HepG2 (cell line): ENCODE measurements around the gene TMEM86B. TPM values are rescaled to one million over a fixed set of nuclear protein-coding genes. Genes with fewer than 3 reads are reported as not detected.

Experiments
- ATAC-seq: fragments of 200-7000 bp; cut with Tn5 transposase; 3 replicates; pipeline ENCODE4 v1.9.1; 2020; ENCODE audit warnings: mild to moderate bottlenecking, moderate library complexity
- BruUV-seq: library from RNA; stranded (reverse); fragments of 400-500 nt; replicated peaks from 2 replicates; lab custom pipeline; 2021; lab: Mats Ljungman, UMichigan
- CTCF ChIA-PET: fragments of 300-600 bp; formaldehyde crosslinking; extraction: SDS; loops from one replicate; lab custom pipeline; 2021; ENCODE audit warnings: low total read pairs, inconsistent platforms, low intra/inter-chr PET ratio; lab: Yijun Ruan, JAX
- POLR2A ChIA-PET: fragments of 350-600 bp; sonication (Branson Sonifier 250); formaldehyde crosslinking; loops from one replicate; lab custom pipeline; 2020; ENCODE audit warnings: antibody characterized with exemption, inconsistent platforms; lab: Yijun Ruan, JAX
- DNase-seq: peaks from one replicate; pipeline ENCODE4 v3.0.0-alpha.2; 2015; ENCODE audit warnings: low spot score
- FAIRE-seq: peaks from 3 replicates; lab custom pipeline; 2011; peaks lifted over from hg19 to GRCh38; lab: Jason Lieb, UNC
- H2AFZ ChIP-seq: one replicate; pipeline ENCODE4 v1.6.1; 2011; ENCODE audit warnings: low read length, inconsistent platforms
- H3K27ac ChIP-seq: fragments of 300-600 bp; 3 replicates; pipeline ENCODE4 v1.8.0; 2011; ENCODE audit warnings: mixed run types, mild to moderate bottlenecking, mixed read lengths, low read length, inconsistent platforms; ENCODE audit not compliant: insufficient read depth; ENCODE audit errors: extremely low read length
- H3K27me3 ChIP-seq, 2 experiments: fragments of 200-600 bp in 1 of 2; 2 replicates in 1 of 2; 3 replicates in 1 of 2; pipeline versions ENCODE4 v1.6.0 to v1.8.0; 2011; ENCODE audit warnings: low read length in 2 of 2, mild to moderate bottlenecking in 2 of 2, moderate library complexity in 2 of 2, inconsistent platforms in 1 of 2; ENCODE audit not compliant: insufficient read depth in 2 of 2, control insufficient read depth in 1 of 2
- H3K36me3 ChIP-seq, 2 experiments: fragments of 200-600 bp in 1 of 2; replicated peaks in 1 of 2; 2 replicates in 1 of 2; 3 replicates in 1 of 2; pipeline versions ENCODE4 v1.5.1 to v1.8.0; 2011; ENCODE audit warnings: low read length in 2 of 2, inconsistent platforms in 1 of 2; ENCODE audit not compliant: insufficient read depth in 2 of 2, control insufficient read depth in 1 of 2
- H3K4me1 ChIP-seq: 2 replicates; pipeline ENCODE4 v1.5.1; 2012; ENCODE audit warnings: low read length, inconsistent platforms; ENCODE audit not compliant: insufficient read depth
- H3K4me2 ChIP-seq: 2 replicates; pipeline ENCODE4 v1.6.0; 2011; ENCODE audit warnings: low read depth, low read length, inconsistent platforms
- H3K4me3 ChIP-seq, 3 experiments: fragments of 200-600 bp in 1 of 3; sonication (generic), shearing (Covaris generic) in 1 of 3; replicated peaks in 1 of 3; 2 replicates each; pipeline ENCODE4 v1.5.1; 2011 to 2016; ENCODE audit warnings: low read length in 3 of 3, inconsistent platforms in 2 of 3, low read depth in 2 of 3, mild to moderate bottlenecking in 2 of 3, control low read depth in 1 of 3, mixed read lengths in 1 of 3; ENCODE audit not compliant: insufficient read depth in 1 of 3
- H3K79me2 ChIP-seq: one replicate; pipeline ENCODE4 v1.6.1; 2011; ENCODE audit warnings: low read length, inconsistent platforms; ENCODE audit not compliant: insufficient read depth
- H3K9ac ChIP-seq: 2 replicates; pipeline ENCODE4 v1.6.0; 2011; ENCODE audit warnings: mild to moderate bottlenecking, low read depth, low read length, inconsistent platforms; ENCODE audit not compliant: insufficient read depth
- H3K9me3 ChIP-seq: 2 replicates; pipeline ENCODE4 v1.5.1; 2012; ENCODE audit warnings: mild to moderate bottlenecking, low read length
- H4K20me1 ChIP-seq: 2 replicates; pipeline ENCODE4 v1.6.0; 2011; ENCODE audit warnings: inconsistent platforms, mild to moderate bottlenecking, low read length, moderate library complexity; ENCODE audit not compliant: insufficient read depth
- ARNT2 ChIP-seq: sonication (generic); formaldehyde crosslinking; IDR thresholded peaks from 2 replicates; pipeline ENCODE4 v1.8.0; 2022; ENCODE audit warnings: mild to moderate bottlenecking, low read depth, missing genetic modification reagents, moderate library complexity
- HNRNPH1 ChIP-seq: fragments of 200-400 bp; formaldehyde crosslinking; optimal IDR thresholded peaks from 2 replicates; pipeline ENCODE3; 2017; ENCODE audit warnings: mild to moderate bottlenecking, low read depth, low read length
- NFATC3 ChIP-seq: sonication (generic); formaldehyde crosslinking; IDR thresholded peaks from 2 replicates; pipeline ENCODE4 v1.5.1; 2020; ENCODE audit warnings: mild to moderate bottlenecking, missing genetic modification reagents
- ONECUT2 ChIP-seq: sonication (generic); formaldehyde crosslinking; IDR thresholded peaks from 2 replicates; pipeline ENCODE4 v1.4.0; 2020; ENCODE audit warnings: missing genetic modification reagents
- POLR2G ChIP-seq: fragments of 200-400 bp; formaldehyde crosslinking; IDR thresholded peaks from 2 replicates; pipeline ENCODE4 v1.6.1; 2018; ENCODE audit warnings: mild to moderate bottlenecking, low read depth, low read length, moderate library complexity
- ZMYM2 ChIP-seq: sonication (generic); formaldehyde crosslinking; IDR thresholded peaks from 2 replicates; pipeline ENCODE4 v1.8.0; 2022; ENCODE audit warnings: mild to moderate bottlenecking, missing genetic modification reagents
- ZNF282 ChIP-seq: fragments of 450-650 bp; IDR thresholded peaks from 2 replicates; pipeline ENCODE4 v1.6.1; 2018; ENCODE audit not compliant: partially characterized antibody
- ZNF33B ChIP-seq: sonication (generic); formaldehyde crosslinking; IDR thresholded peaks from 2 replicates; pipeline ENCODE4 v1.5.1; 2020; ENCODE audit warnings: mild to moderate bottlenecking, missing genetic modification reagents
- ZNF496 ChIP-seq: sonication (generic); formaldehyde crosslinking; IDR thresholded peaks from 2 replicates; pipeline ENCODE4 v1.8.1; 2023; ENCODE audit warnings: mild to moderate bottlenecking, moderate library complexity, missing genetic modification reagents; ENCODE audit not compliant: insufficient replicate concordance
- WGBS: methylation state at CpG from one replicate; pipeline ENCODE4 v1.1.6; 2017; ENCODE audit warnings: low lambda C conversion rate; 5-methylcytosine and 5-hydroxymethylcytosine counted together
- in situ Hi-C: cut with HindIII; loops from 2 replicates; pipeline ENCODE4 v1.10.0; 2017; ENCODE audit warnings: low pct_unique_long_range_greater_than_20kb; ENCODE audit not compliant: extremely low pct_ligation_motif_present
- intact Hi-C: fragments of 100-400 bp; cut with micrococcal nuclease; formaldehyde crosslinking; loops from one replicate; pipeline ENCODE4 v1.10.0; 2022; ENCODE audit not compliant: unreplicated experiment
- polyA plus RNA-seq, 8 experiments: library from polyadenylated mRNA; depleted of rRNA in 3 of 8; stranded (reverse) in 7 of 8; unstranded in 1 of 8; fragments of >200 nt; fragmentation: Illumina TruSeq in 4 of 8; extraction: Trizol in 4 of 8; gene quantifications; 2 replicates each; pipeline versions ENCODE4 v1.2.1 to v1.2.3, GENCODE V29; 2011 to 2016; ENCODE audit warnings: low read depth in 4 of 8, missing spikeins in 1 of 8, mixed read lengths in 1 of 8; ENCODE audit not compliant: insufficient read depth in 1 of 8
- total RNA-seq, 5 experiments: library from RNA; depleted of rRNA; stranded (reverse); fragments of >200 nt; fragmentation: Illumina TruSeq; extraction: Trizol; gene quantifications; 2 replicates each; pipeline ENCODE4 v1.2.3, GENCODE V29; 2016; ENCODE audit warnings: low read depth in 1 of 5
- TF ChIP-seq, protein P1 (sequence below): sonication (generic); formaldehyde crosslinking; IDR thresholded peaks from 2 replicates; pipeline ENCODE4 v1.4.0; 2020; ENCODE audit warnings: missing genetic modification reagents
- TF ChIP-seq, protein P2 (sequence below): IDR thresholded peaks from 2 replicates; pipeline ENCODE4 v1.6.1; 2016; ENCODE audit warnings: low read depth, missing genetic modification reagents, missing compliant biosample characterization

TMEM86B gene
- total and polyA plus RNA-seq, 2 of the 13 experiments (the other 11 are each of a cell fraction or from before 2014, with no cell fraction given), result 7.7 to 9.6 TPM

DNA sequence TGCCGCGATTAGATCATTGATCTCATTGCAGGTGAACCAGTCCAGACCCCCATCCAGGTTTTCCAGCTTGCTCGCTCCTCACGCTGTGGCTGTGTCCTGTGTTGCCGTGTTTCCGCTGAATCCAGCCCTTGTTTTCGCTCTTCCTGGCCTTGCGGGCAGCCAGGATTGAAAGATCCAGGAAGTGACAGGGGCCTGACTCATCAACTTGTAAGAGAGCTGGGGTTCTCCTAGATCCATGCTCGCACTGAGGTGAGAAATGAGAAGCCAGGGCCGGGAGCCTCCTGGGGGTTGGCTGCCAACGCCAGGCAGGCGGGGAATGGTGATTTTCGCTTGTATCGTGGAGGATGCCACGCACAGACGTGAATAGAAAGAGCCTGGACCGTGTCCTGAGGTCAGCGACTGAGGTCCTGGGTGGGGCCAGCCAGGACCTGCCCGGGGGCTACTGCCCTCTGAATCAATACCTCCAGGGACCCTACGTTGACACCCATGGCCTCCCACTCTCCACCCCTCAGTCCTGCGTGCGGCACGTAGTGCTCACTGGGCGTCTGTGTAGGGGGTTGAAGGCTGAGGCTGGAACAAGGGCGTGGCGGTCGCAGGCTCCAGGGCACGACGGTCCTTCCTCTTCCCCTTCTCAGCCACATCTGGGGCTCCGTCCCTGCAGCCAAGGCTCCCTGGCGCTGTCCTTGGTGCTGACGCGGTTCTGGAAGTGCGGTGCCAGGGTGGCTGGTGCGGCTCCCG lies 11.9 kb downstream of the TMEM86B start:
- BruUV-seq, result TSS peak; percentile 89
- POLR2A ChIA-PET, result interaction anchor here (0.8 to 6.6 kb wide), 12 partner anchors 10 to 438 kb away, joined by 3 to 95 read pairs (median 4); partner anchors contain the start of genes DNAAF3, FIZ1, HSPBP1 and ISOC2
- WGBS, result 3% methylated on average over 28 of the region's 36 CpGs
- TF ChIP-seq ARNT2 (CRISPR knock-in tag) (peak; percentile 96), ZNF33B (CRISPR knock-in tag) (no peak; the same call in none of the 2 replicates), ONECUT2 (peak; percentile 67), HNRNPH1 (no peak), ZNF282 (no peak), NFATC3 (CRISPR knock-in tag) (peak; percentile 71), POLR2G (peak; percentile 80), ZMYM2 (CRISPR knock-in tag) (no peak), ZNF496 (CRISPR knock-in tag) (no peak)
- TF ChIP-seq, protein P1, sequence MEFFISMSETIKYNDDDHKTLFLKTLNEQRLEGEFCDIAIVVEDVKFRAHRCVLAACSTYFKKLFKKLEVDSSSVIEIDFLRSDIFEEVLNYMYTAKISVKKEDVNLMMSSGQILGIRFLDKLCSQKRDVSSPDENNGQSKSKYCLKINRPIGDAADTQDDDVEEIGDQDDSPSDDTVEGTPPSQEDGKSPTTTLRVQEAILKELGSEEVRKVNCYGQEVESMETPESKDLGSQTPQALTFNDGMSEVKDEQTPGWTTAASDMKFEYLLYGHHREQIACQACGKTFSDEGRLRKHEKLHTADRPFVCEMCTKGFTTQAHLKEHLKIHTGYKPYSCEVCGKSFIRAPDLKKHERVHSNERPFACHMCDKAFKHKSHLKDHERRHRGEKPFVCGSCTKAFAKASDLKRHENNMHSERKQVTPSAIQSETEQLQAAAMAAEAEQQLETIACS, result no peak
- TF ChIP-seq, protein P2, sequence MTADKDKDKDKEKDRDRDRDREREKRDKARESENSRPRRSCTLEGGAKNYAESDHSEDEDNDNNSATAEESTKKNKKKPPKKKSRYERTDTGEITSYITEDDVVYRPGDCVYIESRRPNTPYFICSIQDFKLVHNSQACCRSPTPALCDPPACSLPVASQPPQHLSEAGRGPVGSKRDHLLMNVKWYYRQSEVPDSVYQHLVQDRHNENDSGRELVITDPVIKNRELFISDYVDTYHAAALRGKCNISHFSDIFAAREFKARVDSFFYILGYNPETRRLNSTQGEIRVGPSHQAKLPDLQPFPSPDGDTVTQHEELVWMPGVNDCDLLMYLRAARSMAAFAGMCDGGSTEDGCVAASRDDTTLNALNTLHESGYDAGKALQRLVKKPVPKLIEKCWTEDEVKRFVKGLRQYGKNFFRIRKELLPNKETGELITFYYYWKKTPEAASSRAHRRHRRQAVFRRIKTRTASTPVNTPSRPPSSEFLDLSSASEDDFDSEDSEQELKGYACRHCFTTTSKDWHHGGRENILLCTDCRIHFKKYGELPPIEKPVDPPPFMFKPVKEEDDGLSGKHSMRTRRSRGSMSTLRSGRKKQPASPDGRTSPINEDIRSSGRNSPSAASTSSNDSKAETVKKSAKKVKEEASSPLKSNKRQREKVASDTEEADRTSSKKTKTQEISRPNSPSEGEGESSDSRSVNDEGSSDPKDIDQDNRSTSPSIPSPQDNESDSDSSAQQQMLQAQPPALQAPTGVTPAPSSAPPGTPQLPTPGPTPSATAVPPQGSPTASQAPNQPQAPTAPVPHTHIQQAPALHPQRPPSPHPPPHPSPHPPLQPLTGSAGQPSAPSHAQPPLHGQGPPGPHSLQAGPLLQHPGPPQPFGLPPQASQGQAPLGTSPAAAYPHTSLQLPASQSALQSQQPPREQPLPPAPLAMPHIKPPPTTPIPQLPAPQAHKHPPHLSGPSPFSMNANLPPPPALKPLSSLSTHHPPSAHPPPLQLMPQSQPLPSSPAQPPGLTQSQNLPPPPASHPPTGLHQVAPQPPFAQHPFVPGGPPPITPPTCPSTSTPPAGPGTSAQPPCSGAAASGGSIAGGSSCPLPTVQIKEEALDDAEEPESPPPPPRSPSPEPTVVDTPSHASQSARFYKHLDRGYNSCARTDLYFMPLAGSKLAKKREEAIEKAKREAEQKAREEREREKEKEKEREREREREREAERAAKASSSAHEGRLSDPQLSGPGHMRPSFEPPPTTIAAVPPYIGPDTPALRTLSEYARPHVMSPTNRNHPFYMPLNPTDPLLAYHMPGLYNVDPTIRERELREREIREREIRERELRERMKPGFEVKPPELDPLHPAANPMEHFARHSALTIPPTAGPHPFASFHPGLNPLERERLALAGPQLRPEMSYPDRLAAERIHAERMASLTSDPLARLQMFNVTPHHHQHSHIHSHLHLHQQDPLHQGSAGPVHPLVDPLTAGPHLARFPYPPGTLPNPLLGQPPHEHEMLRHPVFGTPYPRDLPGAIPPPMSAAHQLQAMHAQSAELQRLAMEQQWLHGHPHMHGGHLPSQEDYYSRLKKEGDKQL (CRISPR knock-in tag), result peak; percentile 60; the same call in 1 of the 2 replicates

More for the DNA sequence above, 11.9 kb downstream of the TMEM86B start:
- peak; percentile 95 for FAIRE-seq
- H2AFZ ChIP-seq, result no peak overlapping the region
- peak overlapping the region; percentile 89 for H3K27ac ChIP-seq
- peak overlapping the region; percentile 69 to 94 (median 89) for H3K4me3 ChIP-seq
- H3K4me1 ChIP-seq, result peaks cover 45% of the 10 kb centered on the region
- in situ Hi-C loops (loop anchor here (5.0 kb wide), 1 partner anchor 201 kb away; no protein-coding TSS in a partner anchor), intact Hi-C loops (loop anchor here (1.0 kb wide), 2 partner anchors 20 to 43 kb away; partner anchors contain the start of gene PPP6R1)
- H3K79me2 ChIP-seq, result no peaks in the 10 kb centered on the region
- H3K27me3 ChIP-seq, result no peaks in the 10 kb centered on the region
- H4K20me1 ChIP-seq, result no peaks in the 10 kb centered on the region
- no peaks in the 10 kb centered on the region for H3K9me3 ChIP-seq
- no peaks in the 10 kb centered on the region for H3K36me3 ChIP-seq
- peak overlapping the region; percentile 97 for H3K4me2 ChIP-seq
- CTCF ChIA-PET, result no interaction called here
- peak; percentile 96 for DNase-seq
- peak; percentile 87 for ATAC-seq
- H3K9ac ChIP-seq, result peak overlapping the region; percentile 82
